LNCAP (cell line): ENCODE data around the gene TSPAN9.
A peak's percentile ranks its signal among the peaks of the same experiment; 100 is the strongest.

Experiments used
- TF ChIP-seq, protein P1 (sequence below): fragments of 450-650 bp; IDR thresholded peaks from 2 replicates; pipeline ENCODE4 v1.5.1; 2017; ENCODE audit warnings: mild to moderate bottlenecking

The TSPAN9 gene

DNA sequence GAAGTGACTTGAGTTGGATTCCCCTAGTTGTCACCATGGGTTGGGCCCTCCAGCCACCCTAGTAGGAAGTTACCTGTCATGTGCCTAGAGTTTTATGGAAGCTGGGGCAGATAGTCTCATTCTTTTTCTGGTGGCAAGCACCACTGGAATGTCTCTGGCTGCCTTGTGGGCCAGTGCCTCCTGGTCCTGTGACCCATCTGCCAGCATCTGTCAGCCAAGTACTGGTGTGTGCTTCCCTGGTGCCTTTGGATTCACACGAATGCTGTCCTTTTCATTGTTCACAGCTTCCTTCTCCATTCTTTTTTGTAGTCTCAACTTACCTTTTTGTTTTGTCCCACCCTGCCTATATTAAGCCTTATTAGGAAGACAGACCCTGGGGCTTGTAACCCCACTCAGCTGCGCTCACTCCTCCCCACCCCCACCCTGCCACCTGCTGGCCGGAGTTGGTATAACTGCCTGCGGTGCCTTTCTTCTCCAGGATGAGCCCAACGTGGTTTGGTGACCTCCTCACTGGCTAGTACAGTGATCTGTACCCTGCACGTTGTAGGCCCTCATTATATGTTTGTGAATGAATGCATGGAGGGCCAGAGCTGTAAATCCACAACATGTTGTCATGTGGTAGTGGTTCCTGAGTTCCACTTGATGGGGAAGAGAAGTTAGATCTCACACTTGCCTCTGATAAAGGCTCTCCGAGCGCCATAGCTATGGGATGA is 125.7 kb downstream of the TSPAN9 start:
- TF ChIP-seq, protein P1, sequence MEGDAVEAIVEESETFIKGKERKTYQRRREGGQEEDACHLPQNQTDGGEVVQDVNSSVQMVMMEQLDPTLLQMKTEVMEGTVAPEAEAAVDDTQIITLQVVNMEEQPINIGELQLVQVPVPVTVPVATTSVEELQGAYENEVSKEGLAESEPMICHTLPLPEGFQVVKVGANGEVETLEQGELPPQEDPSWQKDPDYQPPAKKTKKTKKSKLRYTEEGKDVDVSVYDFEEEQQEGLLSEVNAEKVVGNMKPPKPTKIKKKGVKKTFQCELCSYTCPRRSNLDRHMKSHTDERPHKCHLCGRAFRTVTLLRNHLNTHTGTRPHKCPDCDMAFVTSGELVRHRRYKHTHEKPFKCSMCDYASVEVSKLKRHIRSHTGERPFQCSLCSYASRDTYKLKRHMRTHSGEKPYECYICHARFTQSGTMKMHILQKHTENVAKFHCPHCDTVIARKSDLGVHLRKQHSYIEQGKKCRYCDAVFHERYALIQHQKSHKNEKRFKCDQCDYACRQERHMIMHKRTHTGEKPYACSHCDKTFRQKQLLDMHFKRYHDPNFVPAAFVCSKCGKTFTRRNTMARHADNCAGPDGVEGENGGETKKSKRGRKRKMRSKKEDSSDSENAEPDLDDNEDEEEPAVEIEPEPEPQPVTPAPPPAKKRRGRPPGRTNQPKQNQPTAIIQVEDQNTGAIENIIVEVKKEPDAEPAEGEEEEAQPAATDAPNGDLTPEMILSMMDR: peak; percentile 99

DNA sequence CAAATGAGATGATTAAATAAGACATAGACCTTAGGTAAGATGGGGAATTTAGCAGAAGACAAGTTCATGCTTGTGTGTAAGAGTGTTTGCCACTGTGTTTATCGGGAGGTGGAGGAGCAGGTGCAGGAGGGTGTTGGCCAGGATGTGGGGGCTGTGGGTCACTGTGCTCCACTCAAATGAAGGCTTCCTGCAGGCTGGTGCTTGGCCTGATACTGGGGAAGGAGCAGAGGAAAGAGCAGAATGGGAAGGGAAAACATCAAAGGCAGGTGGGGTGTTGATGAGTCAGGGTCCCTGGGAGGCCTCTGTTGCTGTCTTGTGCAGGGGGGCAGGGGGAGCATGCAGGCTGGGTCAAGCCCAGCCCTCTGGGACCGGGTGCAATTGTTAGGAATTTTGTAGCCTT is 126.5 kb downstream of the TSPAN9 start:
- TF ChIP-seq, protein P1: no peak

DNA sequence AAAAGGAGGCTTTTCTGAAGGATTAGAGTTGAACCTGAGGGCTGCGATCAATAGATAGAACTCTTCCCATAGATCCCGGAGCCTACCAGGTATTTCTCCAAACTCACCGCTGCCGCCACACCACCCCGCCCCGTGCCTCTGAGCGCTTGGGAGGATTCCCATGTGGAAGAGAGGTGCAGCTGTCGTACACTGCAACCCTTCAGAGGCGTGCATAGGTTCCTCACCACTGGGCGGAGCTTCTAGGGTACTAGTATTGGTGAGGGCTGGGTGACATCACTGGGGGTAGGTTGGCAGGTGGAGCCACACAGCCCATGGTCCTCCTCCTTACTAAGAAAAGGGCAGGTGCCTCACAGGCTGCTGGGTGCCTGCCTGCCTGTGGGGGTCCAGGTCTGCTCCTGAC is 127.0 kb downstream of the TSPAN9 start:
- TF ChIP-seq, protein P1: no peak

DNA sequence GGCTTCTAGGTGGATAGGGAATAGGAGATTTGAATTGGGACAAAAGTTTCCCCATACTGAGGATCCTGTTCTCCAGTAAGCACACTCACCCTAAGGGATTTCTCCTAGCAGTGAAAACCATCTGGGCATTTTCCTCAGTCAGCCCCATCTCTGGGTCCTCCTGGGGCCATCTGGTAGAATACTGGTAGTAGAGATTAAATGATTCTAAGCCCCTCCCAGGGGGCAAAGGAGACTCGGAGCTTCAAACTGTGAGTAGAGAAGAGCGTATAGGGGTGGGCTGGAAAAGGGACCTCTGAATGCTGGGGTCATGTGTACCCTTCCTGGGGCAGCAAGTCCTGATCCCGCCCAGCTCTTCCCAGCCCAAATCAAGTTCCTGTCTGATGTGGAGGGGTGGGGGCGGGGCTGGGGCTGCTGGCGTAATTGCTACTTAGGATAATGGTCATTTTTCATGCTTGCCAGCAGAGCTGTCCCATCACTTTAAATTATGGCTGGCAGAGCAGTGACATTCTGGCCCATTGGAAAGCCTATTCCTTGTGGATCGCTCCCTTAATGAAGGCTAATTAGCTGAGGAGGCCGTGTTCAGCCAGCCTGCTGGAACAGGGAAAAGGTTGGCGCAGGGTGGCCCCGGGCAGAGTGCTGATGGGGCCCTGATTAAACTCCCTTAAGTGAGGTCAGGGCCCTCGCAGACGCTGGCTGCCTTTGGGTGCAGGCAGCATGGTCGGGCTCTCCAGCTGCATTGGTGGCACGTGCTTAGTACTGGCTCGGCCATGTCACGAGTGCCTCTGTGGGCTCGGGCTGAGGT is 127.8 kb downstream of the TSPAN9 start:
- TF ChIP-seq, protein P1: no peak

DNA sequence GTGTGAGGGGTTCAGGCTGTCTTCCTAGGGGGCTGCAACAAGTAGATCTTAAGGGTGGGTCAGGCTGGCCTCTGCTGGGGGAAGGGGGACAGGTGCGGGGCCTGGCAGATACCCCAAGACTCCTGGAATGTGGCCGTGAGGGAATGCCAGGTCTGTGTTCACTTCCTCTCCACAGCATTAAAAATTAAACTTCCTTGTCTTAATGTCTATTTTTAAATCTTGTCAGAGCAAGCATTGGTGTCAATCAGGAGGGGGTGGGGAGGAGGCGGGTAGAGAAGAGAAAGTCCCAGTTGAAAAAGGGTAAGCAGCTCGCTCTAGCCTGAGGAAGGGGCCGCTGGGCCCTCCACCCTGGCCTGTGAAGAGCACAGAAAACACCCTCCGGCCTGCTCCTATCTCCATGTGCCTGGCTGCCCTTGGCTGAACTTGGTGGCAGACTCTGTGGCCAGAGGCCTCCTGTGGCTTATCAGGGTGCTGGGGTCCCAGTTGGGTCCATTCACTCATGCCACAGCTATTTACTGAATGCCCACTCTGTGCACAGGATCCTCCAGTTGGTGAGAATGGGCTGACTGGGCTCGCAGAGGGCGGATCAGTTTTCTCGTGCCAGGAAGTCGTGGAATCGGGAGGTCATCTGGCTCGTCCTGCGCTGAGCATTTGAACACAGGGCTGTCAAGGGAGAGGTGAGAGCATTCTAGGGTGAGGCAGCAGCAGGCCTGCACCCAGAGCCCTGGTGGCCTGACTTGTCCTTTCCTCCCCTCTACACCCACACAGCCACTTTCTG is 128.8 kb downstream of the TSPAN9 start:
- TF ChIP-seq, protein P1: no peak

DNA sequence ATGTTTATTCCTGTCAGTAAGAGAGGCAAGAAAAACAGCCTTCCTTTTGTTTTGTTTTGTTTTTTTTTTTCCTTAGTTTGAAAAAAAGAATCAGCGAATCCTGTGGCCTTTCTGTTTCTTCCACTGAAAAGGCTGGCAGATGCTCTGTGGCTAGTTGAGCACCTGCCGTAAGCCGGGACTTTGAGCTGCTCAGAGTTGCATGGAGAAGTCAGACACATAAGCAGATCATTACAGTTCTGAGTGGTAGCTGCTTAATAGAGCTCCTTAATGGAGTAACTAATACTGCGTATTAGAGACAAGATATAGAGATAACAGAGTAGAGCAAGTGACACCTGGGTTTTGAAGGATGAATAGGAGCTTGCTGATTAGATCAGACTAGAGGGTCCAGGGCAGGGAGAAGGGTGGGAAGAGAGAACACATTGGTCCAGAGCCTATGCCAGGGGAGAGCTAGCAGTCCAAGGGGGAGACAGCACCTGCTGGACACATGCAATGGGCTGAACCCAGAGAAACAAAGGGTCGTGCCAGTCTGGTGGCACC is 129.4 kb downstream of the TSPAN9 start:
- TF ChIP-seq, protein P1: no peak

DNA sequence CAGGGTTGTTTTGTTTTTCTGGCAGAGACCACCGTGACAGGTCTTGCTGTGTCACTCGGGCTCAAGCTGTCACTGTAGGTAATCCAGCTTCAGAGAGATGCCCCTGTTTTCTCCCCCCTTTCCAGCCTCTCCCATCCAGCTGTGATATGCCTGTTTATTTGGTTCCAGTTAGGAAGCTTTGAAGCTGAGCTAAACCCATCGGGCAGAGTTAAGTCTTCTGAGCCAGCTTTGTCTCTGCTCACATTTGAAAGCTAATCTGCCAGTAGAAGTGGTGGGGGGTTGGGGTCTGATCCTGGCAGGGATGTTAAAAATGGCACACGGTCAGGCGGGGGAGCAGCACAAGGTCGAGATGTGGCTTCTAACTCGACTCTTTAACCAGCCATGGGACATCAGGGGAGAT is 130.0 kb downstream of the TSPAN9 start:
- TF ChIP-seq, protein P1: no peak
